Hypothalamus (tissue), 51 donors: ENCODE data around the gene GDF10.

Experiments
- DNase-seq, 51 donors: peaks; one replicate each; lab custom pipeline; 2025; lab: John Stamatoyannopoulos, UW

The GDF10 gene

DNA sequence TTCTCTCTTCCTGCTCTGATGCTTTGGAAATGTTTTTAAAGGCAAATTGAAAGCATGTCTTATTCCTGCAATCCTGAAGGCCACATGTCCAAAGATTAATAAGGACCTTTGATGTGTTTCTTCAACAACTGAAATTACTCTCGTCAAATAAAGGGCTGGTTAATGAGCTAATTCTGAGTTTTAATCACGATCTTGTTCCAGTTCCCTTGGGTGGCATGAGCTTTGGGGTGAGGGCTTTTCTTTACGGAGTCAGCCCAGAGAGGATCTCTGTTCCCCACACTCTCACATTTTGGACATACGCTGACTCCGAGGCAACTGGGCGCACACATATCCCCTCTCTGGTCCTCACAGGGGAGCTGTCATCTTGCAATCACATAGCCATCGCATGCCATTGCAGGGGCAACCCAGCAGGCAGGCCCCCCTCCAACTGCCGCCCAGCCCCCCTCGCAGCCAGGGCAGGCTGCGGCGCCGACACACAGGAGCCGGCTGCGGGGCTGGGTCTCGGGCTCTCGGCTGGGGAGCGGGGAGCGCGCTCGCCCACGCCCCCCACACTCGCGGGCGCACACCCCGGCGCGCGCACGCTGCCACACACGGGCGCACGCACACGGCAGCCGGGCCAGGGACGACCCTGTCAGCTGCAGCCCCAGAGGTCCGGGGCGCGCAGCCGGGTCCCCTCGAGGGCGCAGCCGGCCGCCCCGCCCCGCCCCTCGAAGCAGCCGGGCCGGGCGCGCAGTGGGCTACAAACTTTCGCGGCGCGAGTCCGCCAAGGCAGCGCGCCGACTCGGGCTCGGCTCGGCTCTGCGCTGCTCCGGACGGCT is at the start of gene GDF10:
GDF10 (plus strand) TSS at position 587 of the 818 bp plus-strand sequence. CDS start 455 bp downstream, outside the sequence.
- DNase-seq, result peak in 4 of 51 donors; percentile 6 to 26 (median 9)

GRCh38 chr10:47252093-47252780 is 47.8 kb upstream of the GDF10 start:
- no peak for DNase-seq

- no peak for DNase-seq
These were observed 46.9 kb upstream of the GDF10 start for GRCh38 chr10:47253030-47253637.

DNA sequence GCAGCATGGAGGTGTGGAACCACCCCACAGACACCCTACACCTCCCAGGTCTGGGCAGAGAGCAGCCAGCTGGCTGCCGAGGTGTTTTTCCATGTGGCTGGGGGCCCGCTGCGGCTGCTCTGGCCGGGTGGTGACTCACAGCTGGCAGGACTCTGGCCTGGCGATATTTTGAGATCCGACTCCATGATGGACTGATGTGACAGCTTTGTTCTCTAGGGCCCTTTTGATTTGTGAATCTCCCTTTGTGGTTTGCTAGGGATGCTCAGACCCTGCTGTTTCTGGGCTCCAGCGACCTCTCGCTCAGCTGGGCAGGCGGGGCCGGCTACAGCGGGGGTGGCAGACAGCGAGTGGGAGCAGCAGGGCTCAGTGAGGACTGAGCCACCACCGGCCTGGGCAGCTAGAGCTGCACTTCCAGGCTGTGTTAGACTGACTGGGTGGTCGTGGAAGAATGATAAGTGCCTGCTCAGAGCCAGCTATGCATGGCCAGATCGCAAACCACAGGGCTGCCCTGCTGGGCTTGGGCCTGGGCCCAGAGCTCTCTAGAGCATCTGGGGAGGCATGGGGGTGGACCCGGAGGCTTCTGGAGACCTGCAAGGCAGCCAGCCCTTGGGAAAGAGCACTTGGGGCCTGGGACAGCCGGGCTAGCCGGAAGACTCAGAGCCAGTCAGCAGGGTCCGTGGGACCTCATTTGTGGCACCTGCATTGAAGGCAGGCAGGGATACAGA is 46.2 kb upstream of the GDF10 start:
- DNase-seq, result peak in 6 of 51 donors; percentile 6 to 27 (median 18)

DNA sequence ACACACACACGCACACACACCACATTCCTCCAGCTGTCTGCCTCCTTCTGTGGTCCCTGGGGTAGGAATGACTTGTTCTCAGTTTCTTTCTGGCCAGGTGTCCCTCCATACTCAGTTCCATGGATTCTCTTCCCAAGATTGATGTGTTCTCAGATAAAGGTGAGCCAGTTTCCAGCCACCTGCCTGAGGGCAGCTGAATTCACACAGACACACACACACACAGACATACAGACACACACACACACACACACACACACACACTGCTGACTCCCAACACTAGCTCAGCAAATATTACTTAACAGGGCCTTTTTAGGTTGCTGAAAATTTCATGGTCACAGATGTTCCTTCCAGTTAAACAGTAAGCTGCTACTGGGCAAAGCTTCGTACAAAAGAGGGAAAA is 45.4 kb upstream of the GDF10 start:
- no peak for DNase-seq

DNA sequence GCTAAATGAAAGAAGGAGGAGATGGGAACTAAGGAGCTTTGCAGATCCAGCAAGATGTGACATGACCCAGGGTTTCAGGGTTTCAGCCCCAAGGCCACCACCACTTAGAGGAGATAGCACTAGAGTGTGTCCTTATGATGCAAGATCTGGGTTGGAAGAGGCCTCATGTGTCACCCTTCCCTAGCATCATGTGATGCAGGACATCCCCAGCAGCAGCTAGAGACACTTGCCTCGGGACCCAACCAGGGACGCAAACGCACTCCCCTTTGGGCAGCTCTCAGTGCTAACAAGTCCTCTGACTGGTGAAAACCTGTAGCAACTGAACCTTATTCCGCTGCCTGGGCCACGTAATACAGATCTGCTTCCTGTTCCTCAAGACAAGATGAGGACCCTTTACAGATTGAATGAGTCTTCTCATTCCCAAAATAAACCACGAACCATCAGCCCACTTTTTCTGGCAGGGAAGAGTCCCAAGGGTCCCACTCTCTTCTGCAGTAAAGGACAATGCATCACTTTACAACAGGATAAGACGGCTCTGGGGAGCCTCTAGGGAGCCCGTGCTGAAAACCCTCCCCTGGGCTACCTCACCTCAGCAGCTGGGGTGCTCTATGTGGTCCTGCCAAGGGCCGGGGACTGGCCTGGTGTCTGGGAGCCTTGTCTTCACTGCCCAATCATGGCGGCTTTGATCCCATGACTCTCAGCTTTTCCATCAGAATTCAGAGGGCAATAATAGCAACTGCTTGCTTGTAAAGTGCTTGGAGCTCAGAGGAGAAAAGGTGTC is 44.8 kb upstream of the GDF10 start:
- DNase-seq, result no peak

- no peak for DNase-seq
These were observed 44.1 kb upstream of the GDF10 start for GRCh38 chr10:47255866-47256265.

GRCh38 chr10:47256751-47257336 is 43.2 kb upstream of the GDF10 start:
- DNase-seq, result no peak

DNA sequence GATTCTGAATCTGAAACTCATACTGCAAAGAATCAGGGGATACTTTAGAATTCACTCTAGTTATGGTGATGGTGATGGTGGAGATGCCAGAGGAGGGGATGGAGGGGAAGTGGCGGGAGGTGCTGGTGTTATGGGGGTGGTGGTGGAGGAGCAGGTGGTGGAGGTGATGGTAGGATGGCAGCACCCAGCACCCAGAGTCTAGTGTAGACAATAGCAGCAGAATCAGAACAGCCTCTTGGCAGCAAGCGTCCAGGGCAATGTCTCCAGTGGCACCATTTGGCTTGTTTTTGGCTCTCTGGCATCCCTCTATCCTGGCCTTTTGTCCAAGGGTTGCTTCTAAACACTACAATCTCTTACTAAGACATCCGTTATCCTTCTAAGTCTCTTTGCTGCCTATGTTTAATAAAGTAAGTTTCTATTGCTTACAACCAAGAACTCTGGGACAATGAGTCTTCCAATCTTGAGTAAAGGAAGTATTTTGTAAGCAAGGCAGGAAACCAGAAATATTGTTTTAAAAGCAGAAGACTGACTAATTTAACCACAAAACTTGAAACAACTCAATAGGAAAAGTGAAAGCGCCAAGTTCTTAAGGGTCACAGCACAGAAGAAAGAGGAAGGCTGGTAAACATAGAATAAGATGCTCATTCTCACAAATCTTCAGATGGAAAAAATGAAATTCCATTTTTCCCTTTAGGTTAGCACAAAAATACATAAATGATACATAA is 42.4 kb upstream of the GDF10 start:
- DNase-seq, result no peak

- no peak for DNase-seq
These were observed 41.1 kb upstream of the GDF10 start for GRCh38 chr10:47258921-47259320.

DNA sequence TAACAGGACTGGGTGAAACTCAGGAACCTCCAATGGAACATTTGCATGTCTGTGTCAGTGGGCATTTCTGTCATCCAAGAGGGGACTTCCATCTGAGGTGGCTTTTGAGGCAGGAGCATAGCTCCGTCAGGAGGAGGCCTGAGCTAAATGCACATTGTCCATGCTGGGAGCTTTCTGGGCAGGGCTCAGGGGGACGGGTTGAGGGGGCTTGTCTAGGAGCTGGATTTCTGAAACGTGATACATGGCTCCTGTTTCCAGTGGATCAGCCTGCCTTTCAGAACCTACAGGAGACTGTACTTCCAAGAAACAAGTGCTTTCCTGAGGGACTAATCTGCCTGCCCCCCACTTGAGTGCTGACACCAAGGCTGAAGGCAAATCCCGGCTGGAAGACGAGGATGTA is 40.5 kb upstream of the GDF10 start:
- no peak for DNase-seq

DNA sequence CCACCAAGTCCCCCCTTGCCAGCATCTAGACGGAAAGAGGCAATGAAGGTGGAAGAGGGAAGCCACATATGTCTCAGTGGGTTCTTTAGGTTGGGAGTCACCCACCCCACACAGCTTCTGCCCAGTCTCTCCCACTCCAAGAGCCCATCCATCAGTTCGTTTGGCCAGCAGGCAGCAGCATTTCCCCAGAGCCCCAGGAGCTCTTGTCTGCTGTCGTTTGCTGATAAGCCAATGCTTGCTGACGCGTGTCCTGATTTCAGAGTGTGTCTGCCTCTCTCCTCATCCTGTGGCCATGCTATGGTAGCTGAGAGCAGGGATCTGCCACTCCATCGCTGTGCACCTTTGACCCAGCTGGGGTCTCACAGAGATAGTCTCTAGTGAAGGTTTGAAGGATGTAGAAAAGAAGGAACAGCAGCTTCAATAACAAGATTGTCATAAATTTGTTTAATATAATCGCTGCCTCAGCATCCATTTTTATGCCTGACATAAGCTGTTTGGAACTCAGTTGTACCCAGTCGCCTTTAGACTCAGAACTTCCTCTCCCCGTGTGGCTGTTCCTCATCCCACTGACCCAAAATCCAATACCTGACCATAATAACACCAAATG is 39.4 kb upstream of the GDF10 start:
- DNase-seq, result no peak

GRCh38 chr10:47261121-47261520 is 38.9 kb upstream of the GDF10 start:
- no peak for DNase-seq

- DNase-seq, result no peak
These were observed 38.4 kb upstream of the GDF10 start for GRCh38 chr10:47261556-47261955.

GRCh38 chr10:47262606-47263533 is 37.1 kb upstream of the GDF10 start:
- DNase-seq, result no peak

GRCh38 chr10:47264797-47265281 is 35.2 kb upstream of the GDF10 start:
- no peak for DNase-seq

- DNase-seq, result no peak
These were observed 33.4 kb upstream of the GDF10 start for GRCh38 chr10:47266602-47267001.
